Activated CD4-positive, alpha-beta memory T cell treated with anti-CD3 and anti-CD28 coated beads for 36 hours (primary cell): ENCODE results near the gene SPPL3. TPM values are rescaled to one million over a fixed set of nuclear protein-coding genes. Genes with fewer than 3 reads are reported as not detected.

Experiments
- CTCF ChIA-PET: fragments of 350-600 bp; sonication (Branson Sonifier 250); formaldehyde crosslinking; loops from one replicate; lab custom pipeline; 2021; ENCODE audit warnings: antibody characterized with exemption, inconsistent platforms; lab: Charles Lee
- POLR2A ChIA-PET: fragments of 350-600 bp; sonication (Branson Sonifier 250); formaldehyde crosslinking; loops from one replicate; lab custom pipeline; 2021; ENCODE audit warnings: antibody characterized with exemption; lab: Charles Lee
- DNase-seq: peaks from one replicate; pipeline ENCODE4 v3.0.0-alpha.2; 2020
- H3K27ac Mint-ChIP-seq: one replicate; pipeline ENCODE4 v1.8.0; 2021; ENCODE audit warnings: mixed read lengths
- H3K27me3 Mint-ChIP-seq: one replicate; pipeline ENCODE4 v1.8.0; 2021; ENCODE audit warnings: mixed read lengths
- H3K36me3 Mint-ChIP-seq: one replicate; pipeline ENCODE4 v1.8.0; 2021; ENCODE audit warnings: mixed read lengths
- H3K4me1 Mint-ChIP-seq: one replicate; pipeline ENCODE4 v1.8.0; 2021; ENCODE audit warnings: low read depth, mixed read lengths
- H3K4me3 Mint-ChIP-seq: one replicate; pipeline ENCODE4 v1.8.0; 2021; ENCODE audit warnings: mild to moderate bottlenecking, mixed read lengths
- H3K9me3 Mint-ChIP-seq: one replicate; pipeline ENCODE4 v1.8.0; 2021; ENCODE audit warnings: mixed read lengths
- intact Hi-C: fragments of 100-400 bp; cut with micrococcal nuclease; formaldehyde crosslinking; loops from one replicate; pipeline ENCODE4 v1.15.1; 2023
- total RNA-seq, 2 experiments: library from RNA; stranded (reverse); gene quantifications; one replicate each; pipeline ENCODE4 v1.2.3, GENCODE V29; 2021

Gene SPPL3
- total RNA-seq, 2 experiments from 2014 or later: 24.3 to 26.7 TPM

GRCh38 chr12:120851444-120851843 is 52.7 kb downstream of the SPPL3 start:
- Mint-ChIP-seq H3K4me1 (peaks cover 57% of the 10 kb centered on the region), H3K27me3 (no peaks in the 10 kb centered on the region), H3K36me3 (no peaks in the 10 kb centered on the region), H3K27ac (no peak overlapping the region), H3K9me3 (no peaks in the 10 kb centered on the region), H3K4me3 (no peak overlapping the region)
- CTCF ChIA-PET: interaction anchor here (0.8 to 0.9 kb wide), 2 partner anchors 51 to 208 kb away, joined by 3 to 4 read pairs; no protein-coding TSS in a partner anchor
- intact Hi-C loops: loop anchor here (5.0 kb wide), 1 partner anchor 69 kb away; no protein-coding TSS in a partner anchor
- no peak for DNase-seq
- POLR2A ChIA-PET: no interaction called here

GRCh38 chr12:120849765-120850164 is 54.4 kb downstream of the SPPL3 start:
- DNase-seq: peak; percentile 20
- no peaks in the 10 kb centered on the region for H3K36me3 Mint-ChIP-seq
- CTCF ChIA-PET: interaction anchor here (1.6 kb wide), 1 partner anchor 122 kb away, joined by 4 read pairs; no protein-coding TSS in a partner anchor
- no peaks in the 10 kb centered on the region for H3K9me3 Mint-ChIP-seq
- POLR2A ChIA-PET: no interaction called here
- H3K27me3 Mint-ChIP-seq: no peaks in the 10 kb centered on the region
- intact Hi-C loops: loop anchor here (5.0 kb wide), 1 partner anchor 67 kb away; no protein-coding TSS in a partner anchor
- H3K4me3 Mint-ChIP-seq: no peak overlapping the region
- H3K27ac Mint-ChIP-seq: no peak overlapping the region
- peaks cover 57% of the 10 kb centered on the region for H3K4me1 Mint-ChIP-seq

- intact Hi-C loops: no loop called here
- no peak overlapping the region for H3K27ac Mint-ChIP-seq
- H3K27me3 Mint-ChIP-seq: no peaks in the 10 kb centered on the region
- CTCF ChIA-PET: interaction anchor here (1.1 to 1.7 kb wide), 2 partner anchors 16 to 199 kb away, joined by 3 read pairs; no protein-coding TSS in a partner anchor
- H3K9me3 Mint-ChIP-seq: no peaks in the 10 kb centered on the region
- DNase-seq: no peak
- no peaks in the 10 kb centered on the region for H3K36me3 Mint-ChIP-seq
- POLR2A ChIA-PET: interaction anchor here (0.6 kb wide), 1 partner anchor 63 kb away, joined by 3 read pairs; no protein-coding TSS in a partner anchor
- peaks cover 60% of the 10 kb centered on the region for H3K4me1 Mint-ChIP-seq
- no peak overlapping the region for H3K4me3 Mint-ChIP-seq
Observed at GRCh38 chr12:120847814-120848213, 56.3 kb downstream of the SPPL3 start.

GRCh38 chr12:120847392-120847791 is 56.8 kb downstream of the SPPL3 start:
- H3K4me3 Mint-ChIP-seq: no peak overlapping the region
- no peak overlapping the region for H3K27ac Mint-ChIP-seq
- no peaks in the 10 kb centered on the region for H3K36me3 Mint-ChIP-seq
- ChIA-PET CTCF (interaction anchor here (1.1 to 1.7 kb wide), 4 partner anchors 16 to 199 kb away, joined by 3 to 5 read pairs (median 3); no protein-coding TSS in a partner anchor), POLR2A (interaction anchor here (0.6 kb wide), 1 partner anchor 62 kb away, joined by 3 read pairs; no protein-coding TSS in a partner anchor)
- no peaks in the 10 kb centered on the region for H3K27me3 Mint-ChIP-seq
- no peaks in the 10 kb centered on the region for H3K9me3 Mint-ChIP-seq
- intact Hi-C loops: no loop called here
- H3K4me1 Mint-ChIP-seq: peaks cover 62% of the 10 kb centered on the region
- no peak for DNase-seq

- POLR2A ChIA-PET: no interaction called here
- no peak overlapping the region for H3K27ac Mint-ChIP-seq
- no peaks in the 10 kb centered on the region for H3K9me3 Mint-ChIP-seq
- intact Hi-C loops: no loop called here
- H3K4me1 Mint-ChIP-seq: peaks cover 62% of the 10 kb centered on the region
- CTCF ChIA-PET: interaction anchor here (0.8 to 1.6 kb wide), 6 partner anchors 10 to 200 kb away, joined by 3 to 5 read pairs (median 3); no protein-coding TSS in a partner anchor
- H3K36me3 Mint-ChIP-seq: no peaks in the 10 kb centered on the region
- no peaks in the 10 kb centered on the region for H3K27me3 Mint-ChIP-seq
- no peak for DNase-seq
- no peak overlapping the region for H3K4me3 Mint-ChIP-seq
Observed at GRCh38 chr12:120846721-120847120, 57.4 kb downstream of the SPPL3 start.

- ChIA-PET POLR2A (no interaction called here), CTCF (interaction anchor here (0.8 to 1.6 kb wide), 5 partner anchors 9 to 264 kb away, joined by 3 to 4 read pairs (median 3); no protein-coding TSS in a partner anchor)
- Mint-ChIP-seq H3K4me1 (peaks cover 52% of the 10 kb centered on the region), H3K36me3 (no peaks in the 10 kb centered on the region), H3K9me3 (no peaks in the 10 kb centered on the region), H3K27me3 (no peaks in the 10 kb centered on the region), H3K4me3 (no peak overlapping the region), H3K27ac (no peak overlapping the region)
- DNase-seq: no peak
- intact Hi-C loops: no loop called here
Observed at GRCh38 chr12:120845696-120846095, 58.5 kb downstream of the SPPL3 start.

GRCh38 chr12:120844768-120845449 is 59.2 kb downstream of the SPPL3 start:
- ChIA-PET CTCF (interaction anchor here (0.6 to 1.0 kb wide), 2 partner anchors 265 to 404 kb away, joined by 3 to 4 read pairs; no protein-coding TSS in a partner anchor), POLR2A (no interaction called here)
- DNase-seq: no peak
- intact Hi-C loops: no loop called here
- no peaks in the 10 kb centered on the region for H3K36me3 Mint-ChIP-seq
- peaks cover 46% of the 10 kb centered on the region for H3K4me1 Mint-ChIP-seq
- H3K27me3 Mint-ChIP-seq: no peaks in the 10 kb centered on the region
- no peak overlapping the region for H3K4me3 Mint-ChIP-seq
- no peak overlapping the region for H3K27ac Mint-ChIP-seq
- no peaks in the 10 kb centered on the region for H3K9me3 Mint-ChIP-seq

GRCh38 chr12:120844297-120844696 is 59.9 kb downstream of the SPPL3 start:
- Mint-ChIP-seq H3K4me3 (no peak overlapping the region), H3K9me3 (no peaks in the 10 kb centered on the region), H3K4me1 (peaks cover 41% of the 10 kb centered on the region), H3K36me3 (peaks cover 3% of the 10 kb centered on the region), H3K27ac (no peak overlapping the region), H3K27me3 (no peaks in the 10 kb centered on the region)
- intact Hi-C loops: no loop called here
- POLR2A ChIA-PET: interaction anchor here (0.6 kb wide), 1 partner anchor 371 kb away, joined by 3 read pairs; no protein-coding TSS in a partner anchor
- CTCF ChIA-PET: no interaction called here
- DNase-seq: no peak

- Mint-ChIP-seq H3K4me1 (peaks cover 37% of the 10 kb centered on the region), H3K27ac (no peak overlapping the region)
- intact Hi-C loops: no loop called here
Observed at GRCh38 chr12:120843472-120843871, 60.7 kb downstream of the SPPL3 start.

GRCh38 chr12:120842595-120842994 is 61.6 kb downstream of the SPPL3 start:
- CTCF ChIA-PET: no interaction called here
- Mint-ChIP-seq H3K9me3 (no peaks in the 10 kb centered on the region), H3K36me3 (peaks cover 3% of the 10 kb centered on the region), H3K4me3 (no peak overlapping the region), H3K27me3 (no peaks in the 10 kb centered on the region), H3K4me1 (peaks cover 37% of the 10 kb centered on the region), H3K27ac (no peak overlapping the region)
- no peak for DNase-seq
- intact Hi-C loops: no loop called here
- POLR2A ChIA-PET: no interaction called here

More at GRCh38 chr12:120843472-120843871, 60.7 kb downstream of the SPPL3 start:
- CTCF ChIA-PET: no interaction called here
- no peak for DNase-seq
- Mint-ChIP-seq H3K4me3 (no peak overlapping the region), H3K36me3 (peaks cover 3% of the 10 kb centered on the region), H3K27me3 (no peaks in the 10 kb centered on the region), H3K9me3 (no peaks in the 10 kb centered on the region)
- POLR2A ChIA-PET: no interaction called here

- Mint-ChIP-seq H3K27ac (no peak overlapping the region), H3K4me1 (peaks cover 37% of the 10 kb centered on the region), H3K36me3 (peaks cover 3% of the 10 kb centered on the region), H3K27me3 (no peaks in the 10 kb centered on the region), H3K4me3 (no peak overlapping the region), H3K9me3 (no peaks in the 10 kb centered on the region)
- no peak for DNase-seq
- CTCF ChIA-PET: no interaction called here
- intact Hi-C loops: no loop called here
- POLR2A ChIA-PET: no interaction called here
Observed at GRCh38 chr12:120841525-120841924, 62.6 kb downstream of the SPPL3 start.

- CTCF ChIA-PET: interaction anchor here (1.2 to 1.3 kb wide), 2 partner anchors 17 to 132 kb away, joined by 4 to 5 read pairs; no protein-coding TSS in a partner anchor
- POLR2A ChIA-PET: no interaction called here
Observed at GRCh38 chr12:120839503-120839902, 64.7 kb downstream of the SPPL3 start.

More at GRCh38 chr12:120839503-120839902, 64.7 kb downstream of the SPPL3 start:
- intact Hi-C loops: loop anchor here (10.0 kb wide), 1 partner anchor 255 kb away; no protein-coding TSS in a partner anchor
- Mint-ChIP-seq H3K4me1 (peaks cover 47% of the 10 kb centered on the region), H3K27me3 (no peaks in the 10 kb centered on the region), H3K27ac (no peak overlapping the region), H3K9me3 (no peaks in the 10 kb centered on the region), H3K4me3 (no peak overlapping the region), H3K36me3 (peaks cover 3% of the 10 kb centered on the region)
- DNase-seq: no peak
